Activated CD8-positive, alpha-beta T cell treated with anti-CD3 and anti-CD28 coated beads, Interleukin-2, amount 10 ng/mL, durations not matched to agents 7 days and 5 days (primary cell): ENCODE data around the gene ALX4. TPM values are rescaled to one million over a fixed set of nuclear protein-coding genes. Genes with fewer than 3 reads are reported as not detected.
A peak's percentile ranks its signal among the peaks of the same experiment; 100 is the strongest.

ENCODE experiments used
- ATAC-seq: fragments of 150-1000 bp; cut with Tn5 transposase; one replicate; pipeline ENCODE4 v1.10.0; 2021; ENCODE audit warnings: moderate library complexity
- CTCF ChIA-PET: fragments of 350-600 bp; sonication (Branson Sonifier 250); formaldehyde crosslinking; loops from one replicate; lab custom pipeline; 2021; ENCODE audit warnings: antibody characterized with exemption; lab: Charles Lee
- POLR2A ChIA-PET: fragments of 350-600 bp; sonication (Branson Sonifier 250); formaldehyde crosslinking; loops from one replicate; lab custom pipeline; 2021; ENCODE audit warnings: antibody characterized with exemption; lab: Charles Lee
- DNase-seq: peaks from one replicate; pipeline ENCODE4 v3.0.0-alpha.2; 2020
- H3K27ac Mint-ChIP-seq: one replicate; pipeline ENCODE4 v1.8.0; 2021; ENCODE audit warnings: mild to moderate bottlenecking, mixed read lengths
- H3K27me3 Mint-ChIP-seq: one replicate; pipeline ENCODE4 v1.8.0; 2021; ENCODE audit warnings: low read depth, mixed read lengths
- H3K36me3 Mint-ChIP-seq: one replicate; pipeline ENCODE4 v1.8.0; 2021; ENCODE audit warnings: low read depth, mixed read lengths
- H3K4me1 Mint-ChIP-seq: one replicate; pipeline ENCODE4 v1.8.0; 2021; ENCODE audit warnings: low read depth, mixed read lengths
- H3K4me3 Mint-ChIP-seq: one replicate; pipeline ENCODE4 v1.8.0; 2021; ENCODE audit warnings: mild to moderate bottlenecking, mixed read lengths
- H3K9me3 Mint-ChIP-seq: one replicate; pipeline ENCODE4 v1.8.0; 2022; ENCODE audit warnings: mixed read lengths; ENCODE audit not compliant: insufficient read depth
- total RNA-seq, 2 experiments: library from RNA; stranded (reverse); gene quantifications; one replicate each; pipeline ENCODE4 v1.2.3, GENCODE V29; 2021

The ALX4 gene
- not detected for total RNA-seq

- DNase-seq, result no peak
- no peak for ATAC-seq
- peak within 1 kb of the TSS; percentile 77 for H3K27ac Mint-ChIP-seq
- ChIA-PET POLR2A (no interaction called here), CTCF (no interaction called here)
- peaks cover 24% of the 10 kb centered on the region for H3K4me1 Mint-ChIP-seq
- peaks cover 87% of the 10 kb centered on the region for H3K27me3 Mint-ChIP-seq
- no peaks in the 10 kb centered on the region for H3K36me3 Mint-ChIP-seq
- peak within 1 kb of the TSS; percentile 36 for H3K4me3 Mint-ChIP-seq
- H3K9me3 Mint-ChIP-seq, result no peaks in the 10 kb centered on the region
Observed at GRCh38 chr11:44309478-44310205, at the start of gene ALX4. ALX4 (minus strand) TSS chr11:44310139; CDS start chr11:44310062, 77 bp downstream.

GRCh38 chr11:44359162-44359561, 49.2 kb upstream of the ALX4 start:
- no peak for ATAC-seq
- DNase-seq, result no peak
- CTCF ChIA-PET, result no interaction called here
- Mint-ChIP-seq H3K4me3 (no peak overlapping the region), H3K4me1 (no peaks in the 10 kb centered on the region), H3K36me3 (no peaks in the 10 kb centered on the region), H3K27me3 (peaks cover 2% of the 10 kb centered on the region), H3K27ac (no peak overlapping the region), H3K9me3 (no peaks in the 10 kb centered on the region)
- POLR2A ChIA-PET, result no interaction called here

GRCh38 chr11:44358713-44359112, 48.8 kb upstream of the ALX4 start:
- DNase-seq, result no peak
- no peaks in the 10 kb centered on the region for H3K4me1 Mint-ChIP-seq
- H3K27me3 Mint-ChIP-seq, result peaks cover 6% of the 10 kb centered on the region
- ChIA-PET POLR2A (no interaction called here), CTCF (no interaction called here)
- no peaks in the 10 kb centered on the region for H3K36me3 Mint-ChIP-seq
- no peaks in the 10 kb centered on the region for H3K9me3 Mint-ChIP-seq
- no peak overlapping the region for H3K4me3 Mint-ChIP-seq
- ATAC-seq, result no peak
- H3K27ac Mint-ChIP-seq, result no peak overlapping the region

- peaks cover 8% of the 10 kb centered on the region for H3K27me3 Mint-ChIP-seq
- POLR2A ChIA-PET, result interaction anchor here (0.6 kb wide), 1 partner anchor 1119 kb away, joined by 3 read pairs; no protein-coding TSS in a partner anchor
- CTCF ChIA-PET, result no interaction called here
Observed at GRCh38 chr11:44357711-44358110, 47.8 kb upstream of the ALX4 start.

DNA sequence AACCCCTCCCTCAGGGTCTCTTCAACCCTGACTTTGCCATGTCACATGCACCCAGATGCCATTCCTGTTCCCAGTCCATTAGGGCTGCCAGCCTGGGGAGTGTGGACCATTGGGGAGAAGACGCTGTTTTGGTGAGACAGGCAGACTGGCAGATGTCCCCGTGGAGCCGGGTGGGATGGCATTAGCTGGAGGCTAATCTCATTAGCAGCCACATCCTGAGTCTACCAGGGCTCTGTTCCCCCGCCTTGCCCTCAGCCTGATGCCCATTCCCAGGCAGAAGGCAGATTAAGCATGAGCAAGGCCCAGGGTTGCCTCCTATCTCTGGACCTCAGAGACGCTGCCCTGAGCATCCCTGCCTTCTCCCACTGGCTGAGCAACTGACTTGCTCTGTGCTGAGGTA, 46.4 kb upstream of the ALX4 start:
- H3K27me3 Mint-ChIP-seq, result peaks cover 15% of the 10 kb centered on the region
- ChIA-PET POLR2A (no interaction called here), CTCF (no interaction called here)
- H3K4me3 Mint-ChIP-seq, result no peak overlapping the region
- no peaks in the 10 kb centered on the region for H3K4me1 Mint-ChIP-seq
- ATAC-seq (no peak), DNase-seq (no peak)
- no peaks in the 10 kb centered on the region for H3K36me3 Mint-ChIP-seq
- H3K27ac Mint-ChIP-seq, result no peak overlapping the region
- no peaks in the 10 kb centered on the region for H3K9me3 Mint-ChIP-seq

More at GRCh38 chr11:44357711-44358110, 47.8 kb upstream of the ALX4 start:
- ATAC-seq (no peak), DNase-seq (no peak)
- H3K9me3 Mint-ChIP-seq, result no peaks in the 10 kb centered on the region
- no peak overlapping the region for H3K4me3 Mint-ChIP-seq
- no peaks in the 10 kb centered on the region for H3K4me1 Mint-ChIP-seq
- no peak overlapping the region for H3K27ac Mint-ChIP-seq
- H3K36me3 Mint-ChIP-seq, result no peaks in the 10 kb centered on the region

GRCh38 chr11:44351898-44352498, 42.1 kb upstream of the ALX4 start:
- H3K27me3 Mint-ChIP-seq, result peaks cover 18% of the 10 kb centered on the region
- ATAC-seq (no peak), DNase-seq (no peak)
- H3K9me3 Mint-ChIP-seq, result no peaks in the 10 kb centered on the region
- H3K4me1 Mint-ChIP-seq, result no peaks in the 10 kb centered on the region
- no peaks in the 10 kb centered on the region for H3K36me3 Mint-ChIP-seq
- CTCF ChIA-PET, result no interaction called here
- POLR2A ChIA-PET, result no interaction called here
- H3K4me3 Mint-ChIP-seq, result no peak overlapping the region
- H3K27ac Mint-ChIP-seq, result no peak overlapping the region

DNA sequence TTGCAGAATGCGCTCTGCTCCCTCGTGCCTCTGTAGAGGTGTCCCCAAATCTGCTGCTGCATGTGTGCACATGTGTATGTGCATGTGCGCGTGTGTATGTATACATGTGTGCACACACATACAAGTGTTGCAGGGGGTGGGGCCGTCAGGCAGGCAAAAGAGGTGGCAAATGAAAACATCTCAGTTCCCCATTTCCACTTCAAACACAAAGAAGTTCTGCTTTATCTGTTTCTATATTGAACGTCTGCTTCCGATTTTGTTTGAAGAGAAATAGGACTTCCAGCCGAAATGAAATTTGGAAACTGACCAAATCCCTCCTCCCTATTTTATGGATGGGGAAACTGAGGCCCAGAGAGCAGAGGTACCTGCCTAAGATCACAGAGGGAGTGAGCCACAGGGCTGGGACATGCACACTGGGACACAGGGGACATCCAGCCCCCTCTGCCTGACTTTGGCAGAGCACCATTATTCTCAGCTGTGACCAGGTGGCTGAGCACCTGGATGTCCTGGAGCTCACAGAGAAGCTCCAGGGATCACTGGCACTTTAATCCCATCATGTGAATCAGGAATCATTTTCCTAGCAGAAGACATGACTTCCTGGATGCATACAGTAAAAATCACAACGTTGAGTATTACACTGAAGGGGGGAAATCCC, 41.2 kb upstream of the ALX4 start:
- Mint-ChIP-seq H3K36me3 (no peaks in the 10 kb centered on the region), H3K4me1 (no peaks in the 10 kb centered on the region), H3K4me3 (no peak overlapping the region), H3K27me3 (peaks cover 18% of the 10 kb centered on the region), H3K27ac (no peak overlapping the region), H3K9me3 (no peaks in the 10 kb centered on the region)
- ChIA-PET POLR2A (no interaction called here), CTCF (no interaction called here)
- no peak for ATAC-seq
- no peak for DNase-seq

GRCh38 chr11:44349328-44349727, 39.4 kb upstream of the ALX4 start:
- Mint-ChIP-seq H3K27ac (no peak overlapping the region), H3K9me3 (no peaks in the 10 kb centered on the region), H3K4me3 (no peak overlapping the region), H3K4me1 (no peaks in the 10 kb centered on the region), H3K36me3 (no peaks in the 10 kb centered on the region), H3K27me3 (peaks cover 18% of the 10 kb centered on the region)
- DNase-seq, result no peak
- POLR2A ChIA-PET, result no interaction called here
- CTCF ChIA-PET, result no interaction called here
- ATAC-seq, result no peak

DNA sequence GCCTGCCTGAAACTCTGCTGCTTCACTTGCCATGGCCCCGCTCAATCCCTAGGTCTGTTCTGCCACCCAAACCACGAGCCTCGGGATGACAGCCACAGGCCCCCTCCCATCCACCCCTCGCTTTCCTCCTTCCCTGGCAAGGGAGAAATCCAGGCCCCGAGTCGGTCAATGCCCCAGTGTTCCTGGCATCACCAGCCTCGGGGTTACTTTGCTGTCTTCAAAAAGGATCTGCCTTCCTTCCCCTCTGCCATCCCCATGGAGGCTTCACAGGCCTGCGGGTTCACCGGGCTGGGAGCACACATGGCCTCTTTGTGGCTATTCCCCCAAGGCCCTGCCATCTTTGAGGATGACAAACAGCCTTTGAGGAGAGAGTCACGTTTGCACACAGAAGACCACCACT, 38.8 kb upstream of the ALX4 start:
- ATAC-seq, result no peak
- Mint-ChIP-seq H3K4me1 (no peaks in the 10 kb centered on the region), H3K27ac (no peak overlapping the region), H3K4me3 (no peak overlapping the region), H3K9me3 (no peaks in the 10 kb centered on the region), H3K36me3 (no peaks in the 10 kb centered on the region), H3K27me3 (peaks cover 14% of the 10 kb centered on the region)
- no peak for DNase-seq
- CTCF ChIA-PET, result no interaction called here
- POLR2A ChIA-PET, result no interaction called here

GRCh38 chr11:44348114-44348513, 38.2 kb upstream of the ALX4 start:
- Mint-ChIP-seq H3K4me1 (no peaks in the 10 kb centered on the region), H3K9me3 (no peaks in the 10 kb centered on the region), H3K27me3 (peaks cover 13% of the 10 kb centered on the region), H3K27ac (no peak overlapping the region), H3K4me3 (no peak overlapping the region), H3K36me3 (no peaks in the 10 kb centered on the region)
- ChIA-PET POLR2A (no interaction called here), CTCF (no interaction called here)
- DNase-seq, result no peak
- no peak for ATAC-seq

DNA sequence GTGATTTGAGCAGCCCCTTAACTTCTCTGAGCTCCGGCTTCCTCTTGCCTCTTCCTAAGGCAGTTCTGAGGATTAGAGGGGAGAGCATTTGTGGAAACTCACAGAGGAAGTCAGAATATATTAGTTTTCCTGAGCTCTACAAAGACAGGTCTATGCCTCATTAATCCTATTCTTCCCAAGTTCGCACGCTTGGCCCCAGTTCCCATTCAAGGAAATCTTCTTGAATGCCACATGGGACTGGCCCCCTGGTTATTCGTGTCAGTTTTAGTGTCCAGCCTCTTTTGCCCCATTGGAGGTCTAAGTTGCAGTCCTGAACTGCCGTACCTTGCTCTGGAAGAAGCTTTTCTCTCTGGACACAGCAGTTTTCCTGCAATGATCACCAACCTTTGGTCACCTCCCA, 37.6 kb upstream of the ALX4 start:
- POLR2A ChIA-PET, result no interaction called here
- Mint-ChIP-seq H3K36me3 (no peaks in the 10 kb centered on the region), H3K4me1 (no peaks in the 10 kb centered on the region), H3K4me3 (no peak overlapping the region), H3K27me3 (peaks cover 9% of the 10 kb centered on the region), H3K9me3 (no peaks in the 10 kb centered on the region), H3K27ac (no peak overlapping the region)
- no peak for ATAC-seq
- CTCF ChIA-PET, result no interaction called here
- DNase-seq, result no peak

DNA sequence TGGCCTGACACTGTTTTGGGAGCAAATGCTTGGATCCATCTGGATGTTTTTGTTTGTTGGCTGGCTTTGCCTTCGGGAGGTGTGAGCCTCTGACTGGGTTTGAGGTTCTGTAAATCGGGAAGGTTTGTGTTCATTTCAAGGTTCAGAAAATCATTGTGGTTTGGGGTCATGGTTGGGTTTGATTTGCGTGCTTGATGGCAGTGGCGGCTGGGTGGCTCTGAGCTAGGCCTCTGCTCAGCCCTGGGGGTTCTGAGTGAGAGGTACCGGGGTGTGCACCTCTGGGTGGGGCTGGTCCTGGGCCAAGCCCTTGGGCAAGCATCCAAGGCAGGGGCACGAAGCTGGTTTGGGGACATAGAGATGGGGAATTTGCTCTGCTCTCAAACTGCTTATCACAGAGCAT, 37.0 kb upstream of the ALX4 start:
- H3K27me3 Mint-ChIP-seq, result peaks cover 6% of the 10 kb centered on the region
- ChIA-PET POLR2A (no interaction called here), CTCF (no interaction called here)
- H3K36me3 Mint-ChIP-seq, result no peaks in the 10 kb centered on the region
- H3K9me3 Mint-ChIP-seq, result no peaks in the 10 kb centered on the region
- no peaks in the 10 kb centered on the region for H3K4me1 Mint-ChIP-seq
- H3K27ac Mint-ChIP-seq, result no peak overlapping the region
- ATAC-seq (no peak), DNase-seq (no peak)
- H3K4me3 Mint-ChIP-seq, result no peak overlapping the region
